GM12891 (cell line): ENCODE measurements around the gene TEK.

Experiments
- PAX5 ChIP-seq: IDR thresholded peaks from 2 replicates; pipeline ENCODE4 v1.6.1; 2011; ENCODE audit warnings: low read length, moderate library complexity, mild to moderate bottlenecking; ENCODE audit not compliant: insufficient read depth, severe bottlenecking
- POLR2A ChIP-seq: IDR thresholded peaks from 2 replicates; pipeline ENCODE4 v1.6.1; 2011; ENCODE audit warnings: low read depth, low read length, control low read depth
- POLR2AphosphoS5 ChIP-seq: IDR thresholded peaks from 2 replicates; pipeline ENCODE4 v1.6.1; 2011; ENCODE audit warnings: low read depth, low read length, control low read depth
- POU2F2 ChIP-seq: IDR thresholded peaks from 2 replicates; pipeline ENCODE4 v1.6.1; 2011; ENCODE audit warnings: low read depth, mild to moderate bottlenecking, control low read depth, low read length, moderate library complexity
- SPI1 ChIP-seq: IDR thresholded peaks from 2 replicates; pipeline ENCODE4 v1.6.1; 2011; ENCODE audit warnings: low read depth, low read length, control low read depth
- TAF1 ChIP-seq: IDR thresholded peaks from 2 replicates; pipeline ENCODE4 v1.6.1; 2011; ENCODE audit warnings: low read depth, low read length, control low read depth

GRCh38 chr9:27145143-27145542 is 36.1 kb downstream of the TEK start:
- TF ChIP-seq POLR2A = no peak
- TF ChIP-seq POLR2AphosphoS5 = no peak
- no peak for TF ChIP-seq TAF1
- TF ChIP-seq SPI1 = no peak
- TF ChIP-seq PAX5 = no peak
- no peak for TF ChIP-seq POU2F2
